Coronary artery (tissue), 2 donors: ENCODE measurements around the gene AKAP3.

Experiments used
- DNase-seq: peaks from one replicate; pipeline ENCODE4 v3.0.0-alpha.2; 2017; ENCODE audit warnings: low spot score
- H3K27ac ChIP-seq, 2 donors: fragments of 200-600 bp; sonication (generic); one replicate each; pipeline ENCODE4 v1.5.1; 2016 to 2019
- H3K4me3 ChIP-seq: fragments of 200-600 bp; sonication (generic); 2 replicates; pipeline ENCODE4 v1.5.1; 2016; ENCODE audit warnings: mild to moderate bottlenecking, moderate library complexity
- TF ChIP-seq, protein P1 (sequence below): fragments of 200-600 bp; sonication (generic); IDR thresholded peaks from one replicate; pipeline ENCODE4 v1.5.1; 2019; ENCODE audit warnings: antibody characterized with exemption

The AKAP3 gene

DNA sequence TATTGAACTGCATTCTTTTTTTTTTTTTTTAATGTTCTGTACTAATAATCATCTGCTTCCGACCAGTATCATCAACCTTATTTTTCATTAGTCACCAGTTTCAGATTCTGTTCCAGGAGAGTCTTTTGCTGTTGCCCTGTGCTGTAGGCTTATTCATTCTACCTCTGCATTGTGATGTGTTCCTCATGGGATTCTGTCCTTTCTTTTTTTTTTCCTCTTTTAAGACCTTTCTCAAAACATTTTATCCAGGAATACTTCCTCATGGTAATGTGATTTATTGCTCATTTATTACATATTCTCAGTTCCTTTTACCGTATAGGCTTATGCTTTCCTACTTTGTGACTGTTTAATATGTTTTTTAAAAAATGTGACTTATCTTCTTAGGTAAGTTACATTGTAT is 4.8 kb upstream of the AKAP3 start:
- H3K4me3 ChIP-seq, result no peak overlapping the region
- TF ChIP-seq, protein P1, sequence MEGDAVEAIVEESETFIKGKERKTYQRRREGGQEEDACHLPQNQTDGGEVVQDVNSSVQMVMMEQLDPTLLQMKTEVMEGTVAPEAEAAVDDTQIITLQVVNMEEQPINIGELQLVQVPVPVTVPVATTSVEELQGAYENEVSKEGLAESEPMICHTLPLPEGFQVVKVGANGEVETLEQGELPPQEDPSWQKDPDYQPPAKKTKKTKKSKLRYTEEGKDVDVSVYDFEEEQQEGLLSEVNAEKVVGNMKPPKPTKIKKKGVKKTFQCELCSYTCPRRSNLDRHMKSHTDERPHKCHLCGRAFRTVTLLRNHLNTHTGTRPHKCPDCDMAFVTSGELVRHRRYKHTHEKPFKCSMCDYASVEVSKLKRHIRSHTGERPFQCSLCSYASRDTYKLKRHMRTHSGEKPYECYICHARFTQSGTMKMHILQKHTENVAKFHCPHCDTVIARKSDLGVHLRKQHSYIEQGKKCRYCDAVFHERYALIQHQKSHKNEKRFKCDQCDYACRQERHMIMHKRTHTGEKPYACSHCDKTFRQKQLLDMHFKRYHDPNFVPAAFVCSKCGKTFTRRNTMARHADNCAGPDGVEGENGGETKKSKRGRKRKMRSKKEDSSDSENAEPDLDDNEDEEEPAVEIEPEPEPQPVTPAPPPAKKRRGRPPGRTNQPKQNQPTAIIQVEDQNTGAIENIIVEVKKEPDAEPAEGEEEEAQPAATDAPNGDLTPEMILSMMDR, result no peak
- H3K27ac ChIP-seq, result no peak overlapping the region
- DNase-seq, result no peak

DNA sequence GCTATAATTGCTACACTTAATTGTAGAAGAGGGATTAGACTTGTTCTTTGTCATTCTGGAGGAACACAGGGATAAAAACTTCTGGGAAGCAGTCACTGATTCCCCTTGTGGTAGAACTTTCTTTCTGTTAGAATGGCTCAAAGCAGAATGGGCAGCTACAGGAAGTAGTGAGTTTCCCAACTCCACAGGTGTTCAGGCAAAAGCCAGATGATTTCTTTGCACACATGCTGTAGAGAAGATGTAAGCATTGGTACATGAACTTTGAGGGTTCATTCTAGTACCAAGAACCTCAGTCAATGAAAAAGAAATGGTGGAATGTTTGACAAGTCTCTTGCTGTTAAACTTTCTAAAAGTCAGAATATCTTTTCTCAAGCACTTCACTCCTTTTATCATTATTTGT is 4.4 kb upstream of the AKAP3 start:
- H3K4me3 ChIP-seq, result no peak overlapping the region
- H3K27ac ChIP-seq, result no peak overlapping the region
- DNase-seq, result no peak
- TF ChIP-seq, protein P1, result no peak

DNA sequence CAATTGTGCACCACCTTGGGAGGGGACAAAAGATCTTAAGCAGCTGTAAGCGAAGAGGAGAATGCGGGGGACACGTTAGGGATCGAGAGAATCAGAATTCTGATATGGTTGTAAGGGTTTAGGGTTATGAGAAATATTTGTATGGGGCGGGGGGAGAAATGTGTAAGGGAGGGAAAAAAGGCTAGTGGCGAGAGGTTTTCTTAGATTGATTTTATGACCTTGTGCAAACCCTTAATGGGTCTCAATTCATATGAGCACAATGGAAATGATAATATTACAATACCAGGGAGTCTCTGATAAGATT is 459 bp upstream of the AKAP3 start:
- DNase-seq, result no peak

DNA sequence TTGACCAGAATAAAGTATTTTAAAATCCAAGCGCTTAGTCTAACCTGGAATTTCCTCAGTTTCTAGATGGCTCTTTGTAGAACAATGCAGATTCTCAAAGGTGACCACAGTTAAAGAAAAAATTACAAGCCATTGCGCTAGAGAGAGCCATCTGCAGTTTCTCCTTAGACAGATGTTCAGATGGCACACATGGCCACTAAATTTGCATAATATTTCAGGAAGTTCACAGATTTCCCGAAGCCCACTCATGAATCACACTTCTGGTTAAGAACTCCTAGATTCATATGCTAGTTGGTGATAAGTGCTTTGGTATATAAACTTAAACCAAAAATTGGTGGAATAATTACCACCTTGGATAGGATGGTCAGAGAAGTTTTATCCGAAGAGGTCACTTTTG is 749 bp downstream of the AKAP3 start:
- Histone ChIP-seq H3K4me3 (peak overlapping the region; percentile 88), H3K27ac (peak overlapping the region; percentile 73 to 79)
- TF ChIP-seq, protein P1, result no peak
- DNase-seq, result no peak

More for the DNA sequence above, 459 bp upstream of the AKAP3 start:
- Histone ChIP-seq H3K27ac (peak overlapping the region; percentile 73 to 79), H3K4me3 (peak overlapping the region; percentile 88)
- TF ChIP-seq, protein P1, result no peak

DNA sequence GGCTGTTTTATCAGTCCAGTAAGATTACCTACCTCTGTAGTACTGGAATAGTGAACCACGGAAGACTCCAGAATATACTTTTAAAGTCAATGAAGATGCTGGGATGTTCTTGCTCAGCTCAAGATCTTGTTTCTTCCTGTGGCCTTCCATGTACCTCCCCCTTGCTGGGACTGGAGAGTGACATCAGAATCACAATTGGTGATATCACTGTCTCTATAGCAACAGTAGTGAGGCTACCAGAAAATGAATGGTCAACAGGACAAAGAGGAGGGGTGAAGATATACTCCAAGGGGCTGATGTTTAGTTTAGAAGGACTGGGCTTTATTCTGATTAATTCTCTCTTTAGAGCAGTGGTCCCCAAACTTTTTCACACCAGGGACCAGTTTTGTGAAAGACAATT is 3.8 kb downstream of the AKAP3 start:
- Histone ChIP-seq H3K27ac (no peak overlapping the region), H3K4me3 (no peak overlapping the region)
- DNase-seq, result no peak
- TF ChIP-seq, protein P1, result no peak

DNA sequence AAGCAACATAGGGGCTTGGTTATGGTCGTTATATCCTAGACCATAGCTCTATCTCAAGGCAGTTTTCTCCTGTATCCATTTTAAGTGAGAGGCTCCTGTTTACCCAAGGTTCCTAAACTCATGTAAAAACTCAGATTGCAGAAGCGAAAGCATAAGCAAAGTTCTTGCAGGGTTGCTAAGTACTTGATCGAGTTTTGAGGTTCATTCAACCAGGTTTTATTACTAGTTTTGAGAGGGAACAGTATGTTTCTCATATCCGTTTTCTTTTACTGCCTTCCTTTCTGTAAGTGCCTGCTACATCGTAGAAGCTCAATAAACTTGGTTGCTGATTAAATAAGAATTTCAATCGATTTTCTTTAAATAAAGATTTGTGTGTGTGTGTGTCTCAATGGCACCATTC is 5.1 kb downstream of the AKAP3 start:
- no peak overlapping the region for H3K27ac ChIP-seq
- no peak for DNase-seq
- H3K4me3 ChIP-seq, result no peak overlapping the region
- TF ChIP-seq, protein P1, result no peak

DNA sequence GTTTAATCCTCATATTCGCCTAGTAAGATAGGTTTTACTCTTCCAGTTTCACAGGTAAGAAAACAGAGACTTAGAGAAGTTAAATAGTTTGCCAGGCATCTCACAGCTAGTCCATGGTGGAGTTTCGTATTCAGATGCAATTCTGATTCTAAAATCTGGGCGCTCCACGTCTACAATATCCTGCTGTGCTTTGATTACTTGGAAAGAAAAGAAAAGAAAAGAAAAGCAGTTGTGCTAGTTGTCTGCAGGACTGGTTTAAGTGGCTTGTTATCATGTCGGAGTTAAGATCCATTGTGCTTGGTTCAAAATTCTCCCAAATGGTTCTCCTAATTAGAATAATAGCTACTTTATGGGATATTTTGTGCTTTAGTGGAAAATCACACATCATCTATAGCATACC is 18.6 kb downstream of the AKAP3 start:
- DNase-seq, result no peak
- no peak overlapping the region for H3K27ac ChIP-seq
- no peak overlapping the region for H3K4me3 ChIP-seq
- TF ChIP-seq, protein P1, result no peak
